Upper lobe of left lung (tissue), 6 donors: Measurements from ENCODE around the gene ESRRG. TPM values are rescaled to one million over a fixed set of nuclear protein-coding genes. Genes with fewer than 3 reads are reported as not detected.
"Not testable (repeated sequence)": the region's sequence is repeated elsewhere in the genome, so short reads cannot be mapped to it uniquely, and the experiment has no call there.

ENCODE experiments used
- ATAC-seq, 2 donors: fragments of 200-7000 bp; cut with Tn5 transposase; one replicate each; pipeline ENCODE4 v1.9.1; 2022; ENCODE audit warnings: mild to moderate bottlenecking in 2 of 2, moderate library complexity in 2 of 2; ENCODE audit not compliant: low FRiP score in 2 of 2
- DNase-seq, 2 donors: peaks; one replicate each; pipeline ENCODE4 v3.0.0-alpha.2; 2019 to 2020
- H3K27ac ChIP-seq, 4 donors: fragments of 200-600 bp; sonication (generic); one replicate each; pipeline ENCODE4 v1.5.1; 2016 to 2019
- H3K27me3 ChIP-seq, 4 donors: fragments of 200-600 bp; sonication (generic); one replicate each; pipeline ENCODE4 v1.5.1; 2017 to 2019
- H3K36me3 ChIP-seq, 4 donors: fragments of 200-600 bp; sonication (generic); one replicate each; pipeline ENCODE4 v1.5.1; 2016 to 2019
- H3K4me1 ChIP-seq, 4 donors: fragments of 200-600 bp; sonication (generic); one replicate each; pipeline ENCODE4 v1.5.1; 2018 to 2019
- H3K4me3 ChIP-seq, 4 donors: fragments of 200-600 bp; sonication (generic); one replicate each; pipeline ENCODE4 v1.5.1; 2017 to 2019; ENCODE audit warnings: mild to moderate bottlenecking in 2 of 4, moderate library complexity in 1 of 4
- H3K9me3 ChIP-seq, 4 donors: fragments of 200-600 bp; sonication (generic); one replicate each; pipeline ENCODE4 v1.5.1; 2018 to 2019
- EP300 ChIP-seq, 4 donors: sonication (generic); formaldehyde crosslinking; IDR thresholded peaks; one replicate each; pipeline ENCODE4 v1.5.1; 2017; ENCODE audit warnings: antibody characterized with exemption in 4 of 4, control low read depth in 2 of 4
- POLR2A ChIP-seq, 4 donors: fragments of 450-650 bp; IDR thresholded peaks; one replicate each; pipeline ENCODE4 v1.5.1; 2016 to 2017; ENCODE audit warnings: antibody characterized with exemption in 4 of 4, mild to moderate bottlenecking in 2 of 4
- POLR2AphosphoS5 ChIP-seq, 2 donors: sonication (generic); formaldehyde crosslinking; IDR thresholded peaks; one replicate each; pipeline ENCODE4 v1.5.1; 2017; ENCODE audit warnings: antibody characterized with exemption in 2 of 2
- WGBS, 2 donors: methylation state at CpG; one replicate each; pipeline ENCODE4 v1.1.5; 2017 to 2018; 5-methylcytosine and 5-hydroxymethylcytosine counted together
- total RNA-seq, 6 donors: library from RNA; depleted of rRNA in 4 of 6; stranded (reverse); fragments of >200 nt in 4 of 6; gene quantifications; one replicate each; pipeline versions ENCODE4 v1.1.0 to v1.2.1, GENCODE V29; 2016 to 2021
- TF ChIP-seq, protein P1 (sequence below), 6 experiments: fragments of 450-650 bp in 4 of 6; fragments of 200-600 bp in 2 of 6; sonication (generic) in 2 of 6; IDR thresholded peaks; one replicate each; pipeline ENCODE4 v1.5.1; 2016 to 2019; ENCODE audit warnings: antibody characterized with exemption in 6 of 6
- donor health status: DM: no; HTN: no; CAD: no; lungs with moderate emphysema.
- donor health status: DM: no; HTN: yes; CAD: no; lungs with severe emphysema.

The ESRRG gene
- total RNA-seq, 6 donors from 2014 or later, result 0.23 to 3.2 (median 0.95) TPM

DNA sequence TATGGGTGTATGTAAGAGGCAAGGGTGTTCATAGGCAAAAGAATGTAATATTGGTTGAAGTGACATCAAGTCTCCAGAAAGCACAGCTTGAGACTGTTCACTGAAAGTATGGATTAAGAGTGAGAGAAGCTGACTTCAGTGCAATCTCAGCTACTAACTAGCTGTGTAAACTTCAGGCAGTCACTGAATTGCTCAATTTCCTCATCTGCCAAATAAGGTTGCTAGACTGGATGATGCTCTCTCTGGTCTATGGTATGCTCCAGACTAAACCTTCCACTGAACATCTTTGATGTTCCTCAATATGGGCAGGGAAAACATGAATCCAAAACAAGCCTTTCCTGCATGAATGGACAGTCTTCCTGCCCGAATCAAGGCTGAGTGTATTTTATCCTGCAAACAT is 188.2 kb downstream of the ESRRG start:
- DNase-seq (no peak), ATAC-seq (no peak)
- no peaks in the 10 kb centered on the region for H3K27me3 ChIP-seq
- no peak for TF ChIP-seq POLR2A (IDR thresholded peaks at IDR 0.05)
- TF ChIP-seq, protein P1, sequence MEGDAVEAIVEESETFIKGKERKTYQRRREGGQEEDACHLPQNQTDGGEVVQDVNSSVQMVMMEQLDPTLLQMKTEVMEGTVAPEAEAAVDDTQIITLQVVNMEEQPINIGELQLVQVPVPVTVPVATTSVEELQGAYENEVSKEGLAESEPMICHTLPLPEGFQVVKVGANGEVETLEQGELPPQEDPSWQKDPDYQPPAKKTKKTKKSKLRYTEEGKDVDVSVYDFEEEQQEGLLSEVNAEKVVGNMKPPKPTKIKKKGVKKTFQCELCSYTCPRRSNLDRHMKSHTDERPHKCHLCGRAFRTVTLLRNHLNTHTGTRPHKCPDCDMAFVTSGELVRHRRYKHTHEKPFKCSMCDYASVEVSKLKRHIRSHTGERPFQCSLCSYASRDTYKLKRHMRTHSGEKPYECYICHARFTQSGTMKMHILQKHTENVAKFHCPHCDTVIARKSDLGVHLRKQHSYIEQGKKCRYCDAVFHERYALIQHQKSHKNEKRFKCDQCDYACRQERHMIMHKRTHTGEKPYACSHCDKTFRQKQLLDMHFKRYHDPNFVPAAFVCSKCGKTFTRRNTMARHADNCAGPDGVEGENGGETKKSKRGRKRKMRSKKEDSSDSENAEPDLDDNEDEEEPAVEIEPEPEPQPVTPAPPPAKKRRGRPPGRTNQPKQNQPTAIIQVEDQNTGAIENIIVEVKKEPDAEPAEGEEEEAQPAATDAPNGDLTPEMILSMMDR (IDR thresholded peaks at IDR 0.05), result no peak
- no peak for TF ChIP-seq EP300 (IDR thresholded peaks at IDR 0.05)
- no peak for TF ChIP-seq POLR2AphosphoS5 (IDR thresholded peaks at IDR 0.05)
- H3K4me1 ChIP-seq, result peaks cover 0 to 8% (median 4%) of the 10 kb centered on the region in 4 donors
- H3K4me3 ChIP-seq, result no peak overlapping the region
- no peak overlapping the region for H3K27ac ChIP-seq
- WGBS, 2 donors, result 53 to 67% methylated on average over 1 of the region's 1 CpG
- no peaks in the 10 kb centered on the region for H3K9me3 ChIP-seq
- H3K36me3 ChIP-seq, result no peaks in the 10 kb centered on the region

DNA sequence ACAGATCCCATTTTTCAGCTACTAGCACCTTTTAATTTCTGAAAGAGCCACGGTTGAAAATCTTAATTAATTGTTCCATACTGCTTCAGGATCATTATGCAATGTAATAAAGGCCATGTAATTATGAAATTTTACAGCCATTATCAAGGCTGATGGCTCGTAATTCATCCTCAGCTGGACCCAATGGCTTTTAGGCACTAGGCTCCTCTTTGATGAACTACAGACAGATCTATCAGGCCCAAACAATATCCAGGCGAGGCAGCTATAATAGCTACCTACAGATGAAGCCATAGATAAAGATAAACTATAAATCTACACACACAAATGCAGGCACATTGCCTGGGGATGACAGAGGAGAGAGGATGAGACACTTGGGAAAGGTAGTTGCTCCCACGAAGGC is 189.5 kb downstream of the ESRRG start:
- Histone ChIP-seq H3K27ac (no peak overlapping the region), H3K4me3 (no peak overlapping the region), H3K27me3 (no peaks in the 10 kb centered on the region), H3K36me3 (no peaks in the 10 kb centered on the region), H3K9me3 (no peaks in the 10 kb centered on the region), H3K4me1 (peaks cover 0 to 10% (median 5%) of the 10 kb centered on the region in 4 donors)
- DNase-seq (no peak), ATAC-seq (no peak)
- 90 to 96% methylated on average over 4 of the region's 4 CpGs for WGBS, 2 donors
- TF ChIP-seq, protein P1 (IDR thresholded peaks at IDR 0.05), result no peak
- TF ChIP-seq POLR2AphosphoS5 (IDR thresholded peaks at IDR 0.05), result no peak
- TF ChIP-seq POLR2A (IDR thresholded peaks at IDR 0.05), result no peak
- no peak for TF ChIP-seq EP300 (IDR thresholded peaks at IDR 0.05)

DNA sequence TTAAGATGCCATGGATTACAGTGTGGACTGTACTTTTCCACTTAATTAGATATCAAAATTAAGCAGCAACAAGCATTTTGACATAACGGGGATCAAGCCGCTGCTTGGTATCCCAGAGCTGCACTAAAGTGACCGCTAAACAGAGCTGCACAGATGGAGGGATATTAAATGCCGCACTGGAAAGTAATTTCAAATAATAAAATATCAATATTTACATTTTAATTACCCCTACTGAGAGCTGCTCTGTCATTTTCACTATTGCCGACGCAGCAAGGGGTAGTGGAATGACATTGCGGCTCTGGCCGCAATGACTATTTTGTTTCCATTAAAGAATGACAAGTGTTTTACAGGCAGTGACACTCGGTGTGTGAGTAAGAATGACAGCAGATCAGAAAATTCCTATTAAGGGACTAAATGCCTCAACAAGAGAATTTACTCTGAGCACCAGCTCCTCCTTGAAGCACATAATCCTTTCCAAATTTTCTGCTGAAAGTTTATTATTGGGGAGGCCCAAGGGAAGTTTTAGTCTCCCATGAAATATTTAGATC is 190.9 kb downstream of the ESRRG start:
- no peaks in the 10 kb centered on the region for H3K27me3 ChIP-seq
- no peak for DNase-seq
- H3K9me3 ChIP-seq, result no peaks in the 10 kb centered on the region
- peaks cover 0 to 8% (median 4%) of the 10 kb centered on the region in 4 donors for H3K4me1 ChIP-seq
- no peak overlapping the region for H3K27ac ChIP-seq
- 93 to 96% methylated on average over 9 of the region's 9 CpGs for WGBS, 2 donors
- no peaks in the 10 kb centered on the region for H3K36me3 ChIP-seq
- no peak for TF ChIP-seq EP300 (IDR thresholded peaks at IDR 0.05)
- TF ChIP-seq, protein P1 (IDR thresholded peaks at IDR 0.05), result no peak
- TF ChIP-seq POLR2AphosphoS5 (IDR thresholded peaks at IDR 0.05), result no peak
- no peak for ATAC-seq
- no peak overlapping the region for H3K4me3 ChIP-seq

DNA sequence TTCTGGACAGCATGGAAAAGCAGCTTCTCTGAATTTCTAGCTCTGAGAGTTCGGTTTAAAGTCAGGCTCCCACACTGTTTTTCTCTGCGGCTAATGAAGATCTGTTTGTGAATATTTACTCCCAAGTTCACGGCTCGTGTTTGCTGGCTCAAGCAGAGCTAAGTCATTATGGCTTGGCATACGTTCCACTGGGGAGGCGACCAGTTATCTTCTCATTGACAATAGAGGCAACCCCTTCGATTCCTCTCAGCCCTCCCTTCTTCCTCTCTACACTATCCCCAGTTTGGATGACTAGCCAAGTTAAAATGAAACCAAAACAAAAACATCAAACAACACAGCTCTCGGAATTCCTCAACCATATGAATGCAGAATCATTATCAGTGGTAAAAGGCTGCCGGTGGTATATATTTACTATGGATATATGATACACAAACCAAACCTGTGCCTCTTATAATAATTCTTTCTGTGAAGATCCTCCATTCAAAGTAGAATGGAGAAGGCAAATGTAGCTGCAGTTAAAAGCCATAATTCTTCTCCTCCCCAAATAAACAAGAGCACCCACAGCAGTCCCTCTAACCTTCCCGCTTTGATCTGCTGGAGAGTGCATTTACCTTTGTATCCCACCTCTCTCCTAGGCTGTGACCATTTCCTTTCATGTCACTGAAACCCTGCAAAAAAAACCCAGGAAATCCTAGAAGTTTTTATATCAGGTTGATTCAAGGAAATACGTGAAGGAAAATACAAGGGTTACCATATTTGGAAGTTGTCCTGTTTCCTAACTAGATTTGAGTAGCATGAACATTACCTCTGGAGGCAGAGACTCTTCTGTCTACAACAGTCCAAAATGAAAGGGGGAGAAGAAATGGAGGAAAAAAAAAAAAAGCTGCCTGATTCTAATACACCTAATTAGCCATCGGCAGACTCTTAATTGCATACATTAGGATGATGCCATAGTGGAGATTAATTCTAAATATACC is 191.7 kb downstream of the ESRRG start:
- Histone ChIP-seq H3K36me3 (no peaks in the 10 kb centered on the region), H3K9me3 (no peaks in the 10 kb centered on the region), H3K27ac (peak overlapping the region in 3 of 4 donors; percentile 3 to 63 (median 60)), H3K27me3 (no peaks in the 10 kb centered on the region), H3K4me3 (peak overlapping the region; percentile 14 to 48 (median 39)), H3K4me1 (peaks cover 0 to 8% (median 4%) of the 10 kb centered on the region in 4 donors)
- peak in 1 of 2 donors; percentile 72 for ATAC-seq
- no peak for DNase-seq
- TF ChIP-seq EP300 (IDR thresholded peaks at IDR 0.05) (no peak), POLR2A (IDR thresholded peaks at IDR 0.05) (no peak), POLR2AphosphoS5 (IDR thresholded peaks at IDR 0.05) (no peak)
- TF ChIP-seq, protein P1 (IDR thresholded peaks at IDR 0.05), result no peak
- 33 to 38% methylated on average over 12 of the region's 12 CpGs for WGBS, 2 donors

DNA sequence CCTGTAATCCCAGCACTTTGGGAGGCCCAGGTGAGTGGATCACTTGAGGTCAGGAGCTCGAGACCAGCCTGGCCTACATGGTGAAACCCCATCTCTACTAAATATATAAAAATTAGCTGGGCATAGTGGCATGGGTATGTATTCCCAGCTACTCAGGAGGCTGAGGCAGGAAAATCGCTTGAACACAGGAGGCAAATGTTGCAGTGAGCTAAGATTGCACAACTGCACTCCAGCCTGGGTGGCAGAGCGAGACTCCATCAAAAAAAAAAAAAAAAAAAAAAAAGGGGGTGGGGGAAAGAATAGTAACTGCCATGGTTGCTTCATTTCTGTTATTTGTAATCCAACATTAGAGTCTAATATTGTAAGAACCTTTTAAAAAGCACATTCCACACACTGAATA is 193.4 kb downstream of the ESRRG start:
- H3K4me1 ChIP-seq, H3K9me3 ChIP-seq, H3K27me3 ChIP-seq, H3K36me3 ChIP-seq, H3K27ac ChIP-seq, H3K4me3 ChIP-seq, ATAC-seq: not testable (repeated sequence)
- 43 to 51% methylated on average over 3 of the region's 3 CpGs for WGBS, 2 donors
- DNase-seq, result peak in 1 of 2 donors; percentile 61
